A549 (cell line): ENCODE results near the gene TMED5. TPM values are rescaled to one million over a fixed set of nuclear protein-coding genes. Genes with fewer than 3 reads are reported as not detected.

Source experiments
- ATAC-seq, 2 experiments: fragments of 200-7000 bp in 1 of 2; fragments of >200 bp in 1 of 2; cut with Nextera tagmentation in 1 of 2; cut with Tn5 transposase in 1 of 2; 3 replicates each; pipeline versions ENCODE4 v1.8.0 to v1.9.1; 2018 to 2020; ENCODE audit warnings: mild to moderate bottlenecking in 1 of 2, moderate library complexity in 1 of 2
- CTCF ChIA-PET: fragments of 300-600 bp; sonication (Branson Sonifier 250); formaldehyde crosslinking; extraction: SDS; loops from one replicate; lab custom pipeline; 2021; ENCODE audit warnings: antibody characterized with exemption, inconsistent platforms; lab: Yijun Ruan, JAX
- POLR2A ChIA-PET: fragments of 350-600 bp; formaldehyde crosslinking; extraction: SDS; loops from one replicate; lab custom pipeline; 2021; ENCODE audit warnings: antibody characterized with exemption, inconsistent platforms; lab: Yijun Ruan, JAX
- DNase-seq, 2 experiments: peaks; one replicate each; pipeline versions ENCODE4 v3.0.0 to v3.0.0-alpha.2; 2011 to 2016; ENCODE audit warnings: low read depth in 1 of 2, low spot score in 1 of 2
- FAIRE-seq: peaks from 2 replicates; lab custom pipeline; 2011; peaks lifted over from hg19 to GRCh38; lab: Jason Lieb, UNC
- H3K27ac ChIP-seq, 2 experiments: fragments of >200 bp; sonication (Bioruptor Twin); formaldehyde crosslinking; 3 replicates each; pipeline ENCODE4 v1.5.1; 2016 to 2017
- H3K4me1 ChIP-seq: fragments of >200 bp; sonication (Bioruptor Twin); formaldehyde crosslinking; 3 replicates; pipeline ENCODE4 v1.6.1; 2016
- H3K4me2 ChIP-seq: fragments of >200 bp; sonication (Bioruptor Twin); formaldehyde crosslinking; 3 replicates; pipeline ENCODE4 v1.6.1; 2016
- H3K4me3 ChIP-seq: fragments of >200 bp; sonication (Bioruptor Twin); formaldehyde crosslinking; 3 replicates; pipeline ENCODE4 v1.5.1; 2016
- H3K9me3 ChIP-seq: fragments of >200 bp; sonication (Bioruptor Twin); formaldehyde crosslinking; 3 replicates; pipeline ENCODE4 v1.6.1; 2016
- CBX2 ChIP-seq: fragments of 200-600 bp; sonication (generic); IDR thresholded peaks from 2 replicates; pipeline ENCODE4 v1.6.1; 2016; ENCODE audit warnings: low read depth, mild to moderate bottlenecking, borderline replicate concordance
- CHD2 ChIP-seq: fragments of 150-350 bp; IDR thresholded peaks from 2 replicates; pipeline ENCODE4 v1.6.1; 2014; ENCODE audit warnings: low read length; ENCODE audit not compliant: partially characterized antibody
- HOXA7 ChIP-seq: fragments of 250-450 bp; sonication (Bioruptor Pico); IDR thresholded peaks from 2 replicates; pipeline ENCODE4 v1.5.0; 2020; ENCODE audit warnings: mild to moderate bottlenecking, moderate library complexity
- HOXB5 ChIP-seq: fragments of 250-450 bp; sonication (Bioruptor Pico); IDR thresholded peaks from 2 replicates; pipeline ENCODE4 v1.5.0; 2020; ENCODE audit warnings: mild to moderate bottlenecking, moderate library complexity
- JUN ChIP-seq, 2 experiments: fragments of >200 bp; sonication (Bioruptor Twin); formaldehyde crosslinking; IDR thresholded peaks; 2 replicates in 1 of 2; 3 replicates in 1 of 2; pipeline ENCODE4 v1.6.1; 2016 to 2017
- JUNB ChIP-seq: fragments of >200 bp; sonication (Bioruptor Twin); formaldehyde crosslinking; IDR thresholded peaks from 2 replicates; pipeline ENCODE4 v1.6.1; 2016
- KDM1A ChIP-seq: fragments of 200-600 bp; sonication (generic); IDR thresholded peaks from 2 replicates; pipeline ENCODE4 v1.6.1; 2016; ENCODE audit warnings: low read depth, mild to moderate bottlenecking
- NR3C1 ChIP-seq: fragments of >200 bp; sonication (Bioruptor Twin); formaldehyde crosslinking; IDR thresholded peaks from 3 replicates; pipeline ENCODE4 v1.6.1; 2017
- PHF8 ChIP-seq: fragments of 200-600 bp; sonication (generic); IDR thresholded peaks from 2 replicates; pipeline ENCODE4 v1.6.1; 2016; ENCODE audit warnings: low read depth, mild to moderate bottlenecking, antibody characterized with exemption, moderate library complexity, borderline replicate concordance
- RNF2 ChIP-seq: fragments of 200-600 bp; sonication (generic); IDR thresholded peaks from 2 replicates; pipeline ENCODE4 v1.6.1; 2016; ENCODE audit warnings: low read depth, mild to moderate bottlenecking, antibody characterized with exemption, moderate library complexity, borderline replicate concordance
- SMC3 ChIP-seq: fragments of >200 bp; sonication (Bioruptor Twin); formaldehyde crosslinking; IDR thresholded peaks from 3 replicates; pipeline ENCODE4 v1.6.1; 2018; ENCODE audit warnings: inconsistent platforms
- SREBF2 ChIP-seq: fragments of 450-650 bp; IDR thresholded peaks from 2 replicates; pipeline ENCODE4 v1.6.1; 2014; ENCODE audit warnings: mild to moderate bottlenecking, moderate library complexity
- TFCP2L1 ChIP-seq: fragments of 250-450 bp; sonication (Bioruptor Pico); IDR thresholded peaks from 2 replicates; pipeline ENCODE4 v1.5.0; 2021; ENCODE audit warnings: mild to moderate bottlenecking
- WGBS: methylation state at CpG from one replicate; pipeline ENCODE4 v1.1.6; 2017; ENCODE audit errors: missing lambda C conversion rate; 5-methylcytosine and 5-hydroxymethylcytosine counted together
- polyA plus RNA-seq, 4 experiments: library from polyadenylated mRNA; depleted of rRNA in 3 of 4; stranded (reverse); fragments of >200 nt; fragmentation: RNase III in 1 of 4; extraction: RNeasy Plus Mini Kit Qiagen cat#74134 plus additional on column Dnase treatment in 1 of 4; gene quantifications; 2 replicates in 3 of 4; 3 replicates in 1 of 4; pipeline ENCODE4 v1.2.3, GENCODE V29; 2011 to 2017
- TF ChIP-seq, protein P1 (sequence below): fragments of 150-350 bp; IDR thresholded peaks from 2 replicates; pipeline ENCODE4 v1.6.1; 2014; ENCODE audit warnings: low read depth, mild to moderate bottlenecking, low read length
- TF ChIP-seq, protein P2 (sequence below): IDR thresholded peaks from 2 replicates; pipeline ENCODE4 v1.6.1; 2012; ENCODE audit warnings: low read depth, borderline replicate concordance
- TF ChIP-seq, protein P3 (sequence below): fragments of 250-450 bp; sonication (Bioruptor Pico); IDR thresholded peaks from 2 replicates; pipeline ENCODE4 v1.5.0; 2021; ENCODE audit warnings: mild to moderate bottlenecking, moderate library complexity, borderline replicate concordance
- TF ChIP-seq, protein P4 (sequence below): fragments of >200 bp; sonication (Bioruptor Twin); formaldehyde crosslinking; IDR thresholded peaks from 3 replicates; pipeline ENCODE4 v1.6.1; 2016

TMED5 gene
- polyA plus RNA-seq, 2 of the 4 experiments (the other 2 are of a cell fraction) = 40.4 to 70.7 TPM

DNA sequence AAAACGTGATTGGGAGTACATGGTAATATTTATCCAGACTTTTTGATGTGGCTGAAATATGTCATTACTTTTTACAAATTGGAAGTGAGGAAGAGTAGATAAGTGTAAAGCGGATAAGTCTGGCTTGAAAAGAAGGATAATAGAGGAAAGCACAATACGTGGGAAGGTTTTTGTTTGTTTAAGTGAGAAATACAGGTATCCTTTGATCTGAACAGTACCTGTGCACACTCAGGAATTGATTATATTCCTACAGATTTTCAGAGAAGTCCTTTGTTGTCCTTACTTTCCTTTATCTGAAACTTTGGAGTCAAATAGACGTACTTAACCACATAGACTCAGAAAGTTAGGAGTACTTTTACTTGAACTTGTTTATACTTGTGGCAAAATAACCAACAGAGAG, 20.5 kb upstream of the TMED5 start:
- Histone ChIP-seq H3K27ac (no peak overlapping the region), H3K4me3 (no peak overlapping the region), H3K9me3 (no peaks in the 10 kb centered on the region), H3K4me1 (no peaks in the 10 kb centered on the region), H3K4me2 (no peak overlapping the region)
- no peak for DNase-seq
- no peak for ATAC-seq
- 89% methylated on average over 4 of the region's 4 CpGs for WGBS
- ChIA-PET POLR2A (no interaction called here), CTCF (no interaction called here)
- FAIRE-seq = no peak
- TF ChIP-seq, protein P1, sequence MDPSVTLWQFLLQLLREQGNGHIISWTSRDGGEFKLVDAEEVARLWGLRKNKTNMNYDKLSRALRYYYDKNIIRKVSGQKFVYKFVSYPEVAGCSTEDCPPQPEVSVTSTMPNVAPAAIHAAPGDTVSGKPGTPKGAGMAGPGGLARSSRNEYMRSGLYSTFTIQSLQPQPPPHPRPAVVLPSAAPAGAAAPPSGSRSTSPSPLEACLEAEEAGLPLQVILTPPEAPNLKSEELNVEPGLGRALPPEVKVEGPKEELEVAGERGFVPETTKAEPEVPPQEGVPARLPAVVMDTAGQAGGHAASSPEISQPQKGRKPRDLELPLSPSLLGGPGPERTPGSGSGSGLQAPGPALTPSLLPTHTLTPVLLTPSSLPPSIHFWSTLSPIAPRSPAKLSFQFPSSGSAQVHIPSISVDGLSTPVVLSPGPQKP = no peak
- TF ChIP-seq SREBF2 (no peak), CHD2 (no peak)
- TF ChIP-seq, protein P2, sequence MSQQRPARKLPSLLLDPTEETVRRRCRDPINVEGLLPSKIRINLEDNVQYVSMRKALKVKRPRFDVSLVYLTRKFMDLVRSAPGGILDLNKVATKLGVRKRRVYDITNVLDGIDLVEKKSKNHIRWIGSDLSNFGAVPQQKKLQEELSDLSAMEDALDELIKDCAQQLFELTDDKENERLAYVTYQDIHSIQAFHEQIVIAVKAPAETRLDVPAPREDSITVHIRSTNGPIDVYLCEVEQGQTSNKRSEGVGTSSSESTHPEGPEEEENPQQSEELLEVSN = no peak

DNA sequence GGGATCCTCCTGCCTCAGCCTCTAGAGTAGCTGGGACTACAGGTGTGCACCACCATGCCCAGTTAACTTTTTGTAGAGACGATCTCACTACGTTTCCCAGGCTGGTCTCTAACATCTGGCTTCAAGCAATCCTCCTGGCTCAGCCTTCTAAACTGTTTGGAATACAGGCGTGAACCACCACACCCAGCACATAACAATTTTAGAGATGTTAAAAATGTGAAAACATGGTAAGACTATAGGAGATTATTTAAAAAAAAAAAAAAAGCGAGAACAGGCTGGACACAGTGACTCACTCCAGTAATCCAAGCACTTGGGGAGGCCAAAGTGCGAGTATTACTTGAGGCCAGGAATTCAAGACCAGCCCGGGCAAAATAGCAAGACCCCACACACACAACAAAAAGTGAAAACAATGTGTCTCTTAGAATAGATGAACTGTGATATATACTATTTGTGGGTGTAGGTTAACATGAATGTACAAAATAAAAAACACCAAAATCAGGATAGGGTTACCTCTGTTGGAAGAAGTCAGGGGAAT, 19.9 kb upstream of the TMED5 start:
- H3K4me2 ChIP-seq = no peak overlapping the region
- ChIA-PET CTCF (no interaction called here), POLR2A (no interaction called here)
- ATAC-seq = no peak
- TF ChIP-seq CBX2 = no peak
- TF ChIP-seq, protein P3, sequence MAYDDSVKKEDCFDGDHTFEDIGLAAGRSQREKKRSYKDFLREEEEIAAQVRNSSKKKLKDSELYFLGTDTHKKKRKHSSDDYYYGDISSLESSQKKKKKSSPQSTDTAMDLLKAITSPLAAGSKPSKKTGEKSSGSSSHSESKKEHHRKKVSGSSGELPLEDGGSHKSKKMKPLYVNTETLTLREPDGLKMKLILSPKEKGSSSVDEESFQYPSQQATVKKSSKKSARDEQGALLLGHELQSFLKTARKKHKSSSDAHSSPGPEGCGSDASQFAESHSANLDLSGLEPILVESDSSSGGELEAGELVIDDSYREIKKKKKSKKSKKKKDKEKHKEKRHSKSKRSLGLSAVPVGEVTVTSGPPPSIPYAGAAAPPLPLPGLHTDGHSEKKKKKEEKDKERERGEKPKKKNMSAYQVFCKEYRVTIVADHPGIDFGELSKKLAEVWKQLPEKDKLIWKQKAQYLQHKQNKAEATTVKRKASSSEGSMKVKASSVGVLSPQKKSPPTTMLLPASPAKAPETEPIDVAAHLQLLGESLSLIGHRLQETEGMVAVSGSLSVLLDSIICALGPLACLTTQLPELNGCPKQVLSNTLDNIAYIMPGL (CRISPR knock-in tag) = no peak
- no peaks in the 10 kb centered on the region for H3K4me1 ChIP-seq
- no peaks in the 10 kb centered on the region for H3K9me3 ChIP-seq
- WGBS = 83% methylated on average over 6 of the region's 6 CpGs
- H3K4me3 ChIP-seq = no peak overlapping the region
- no peak for FAIRE-seq
- DNase-seq = no peak
- no peak overlapping the region for H3K27ac ChIP-seq

DNA sequence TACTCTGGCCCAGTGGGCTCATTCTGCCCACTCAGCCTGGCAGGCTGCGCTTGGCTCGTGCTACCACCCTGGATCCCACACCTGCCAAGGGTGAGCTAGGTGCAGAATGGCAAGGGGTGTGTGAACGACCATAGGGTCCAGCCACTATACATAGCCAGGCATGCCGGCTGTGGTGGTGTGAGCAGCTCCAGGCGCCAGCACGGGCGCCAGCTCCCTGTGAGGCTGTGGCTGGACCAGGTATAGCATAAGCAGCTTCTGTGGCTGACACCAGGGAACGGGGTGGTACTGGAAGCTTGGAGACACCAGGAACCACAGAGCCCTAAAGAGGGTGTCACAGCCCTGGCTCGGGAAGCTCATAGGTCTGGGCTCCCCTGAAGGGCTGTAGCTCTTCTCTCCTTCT, 18.9 kb upstream of the TMED5 start:
- WGBS = 86% methylated on average over 6 of the region's 9 CpGs
- ChIA-PET CTCF (no interaction called here), POLR2A (no interaction called here)
- DNase-seq = no peak
- no peaks in the 10 kb centered on the region for H3K9me3 ChIP-seq
- FAIRE-seq = no peak
- no peak overlapping the region for H3K27ac ChIP-seq
- H3K4me2 ChIP-seq = no peak overlapping the region
- no peak overlapping the region for H3K4me3 ChIP-seq
- TF ChIP-seq KDM1A = no peak
- TF ChIP-seq SMC3 = no peak
- TF ChIP-seq, protein P4, sequence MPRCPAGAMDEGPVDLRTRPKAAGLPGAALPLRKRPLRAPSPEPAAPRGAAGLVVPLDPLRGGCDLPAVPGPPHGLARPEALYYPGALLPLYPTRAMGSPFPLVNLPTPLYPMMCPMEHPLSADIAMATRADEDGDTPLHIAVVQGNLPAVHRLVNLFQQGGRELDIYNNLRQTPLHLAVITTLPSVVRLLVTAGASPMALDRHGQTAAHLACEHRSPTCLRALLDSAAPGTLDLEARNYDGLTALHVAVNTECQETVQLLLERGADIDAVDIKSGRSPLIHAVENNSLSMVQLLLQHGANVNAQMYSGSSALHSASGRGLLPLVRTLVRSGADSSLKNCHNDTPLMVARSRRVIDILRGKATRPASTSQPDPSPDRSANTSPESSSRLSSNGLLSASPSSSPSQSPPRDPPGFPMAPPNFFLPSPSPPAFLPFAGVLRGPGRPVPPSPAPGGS = no peak
- no peak for TF ChIP-seq NR3C1
- TF ChIP-seq JUNB = no peak
- TF ChIP-seq PHF8 = no peak
- no peak for TF ChIP-seq HOXB5 (CRISPR knock-in tag)
- no peak for TF ChIP-seq TFCP2L1 (CRISPR knock-in tag)
- TF ChIP-seq, all 56 proteins: peak for 0
- no peaks in the 10 kb centered on the region for H3K4me1 ChIP-seq
- no peak for ATAC-seq

DNA sequence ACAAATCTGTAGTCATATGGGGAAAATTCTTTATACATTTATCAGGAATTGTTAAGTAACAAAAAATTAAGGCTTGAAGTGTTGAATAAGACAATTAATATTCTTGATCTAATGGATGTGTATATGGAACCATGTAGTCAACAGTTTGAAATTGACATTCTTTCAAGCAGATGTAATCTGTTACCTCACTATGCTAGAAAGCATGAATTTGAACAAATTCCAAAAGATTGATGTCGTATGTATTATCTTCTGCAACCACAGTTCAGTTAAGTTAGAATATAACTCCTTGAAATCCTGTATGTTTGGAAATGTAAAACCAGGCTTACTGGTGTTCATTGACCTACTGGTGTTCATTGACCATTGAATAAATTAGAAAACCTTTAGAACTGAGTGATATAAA, 16.4 kb upstream of the TMED5 start:
- H3K4me3 ChIP-seq = no peak overlapping the region
- POLR2A ChIA-PET = no interaction called here
- no peak overlapping the region for H3K27ac ChIP-seq
- DNase-seq = no peak
- H3K4me1 ChIP-seq = no peaks in the 10 kb centered on the region
- no peak for ATAC-seq
- no peak overlapping the region for H3K4me2 ChIP-seq
- no peak for FAIRE-seq
- no peaks in the 10 kb centered on the region for H3K9me3 ChIP-seq
- WGBS = 93% methylated on average over 1 of the region's 1 CpG
- CTCF ChIA-PET = no interaction called here
- TF ChIP-seq CHD2 = no peak
- TF ChIP-seq JUN (IDR thresholded peaks at IDR 0.05) = no peak
- no peak for TF ChIP-seq HOXA7 (CRISPR knock-in tag)
- TF ChIP-seq KDM1A = no peak
- TF ChIP-seq, protein P4 = no peak
- TF ChIP-seq RNF2 = no peak
